ENCODE measurements around the gene ABCD3.

The ABCD3 gene

GRCh38 chr1:94514095-94514727 is 96.0 kb downstream of the ABCD3 start:
- TF ChIP-seq, protein P1, sequence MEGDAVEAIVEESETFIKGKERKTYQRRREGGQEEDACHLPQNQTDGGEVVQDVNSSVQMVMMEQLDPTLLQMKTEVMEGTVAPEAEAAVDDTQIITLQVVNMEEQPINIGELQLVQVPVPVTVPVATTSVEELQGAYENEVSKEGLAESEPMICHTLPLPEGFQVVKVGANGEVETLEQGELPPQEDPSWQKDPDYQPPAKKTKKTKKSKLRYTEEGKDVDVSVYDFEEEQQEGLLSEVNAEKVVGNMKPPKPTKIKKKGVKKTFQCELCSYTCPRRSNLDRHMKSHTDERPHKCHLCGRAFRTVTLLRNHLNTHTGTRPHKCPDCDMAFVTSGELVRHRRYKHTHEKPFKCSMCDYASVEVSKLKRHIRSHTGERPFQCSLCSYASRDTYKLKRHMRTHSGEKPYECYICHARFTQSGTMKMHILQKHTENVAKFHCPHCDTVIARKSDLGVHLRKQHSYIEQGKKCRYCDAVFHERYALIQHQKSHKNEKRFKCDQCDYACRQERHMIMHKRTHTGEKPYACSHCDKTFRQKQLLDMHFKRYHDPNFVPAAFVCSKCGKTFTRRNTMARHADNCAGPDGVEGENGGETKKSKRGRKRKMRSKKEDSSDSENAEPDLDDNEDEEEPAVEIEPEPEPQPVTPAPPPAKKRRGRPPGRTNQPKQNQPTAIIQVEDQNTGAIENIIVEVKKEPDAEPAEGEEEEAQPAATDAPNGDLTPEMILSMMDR (IDR thresholded peaks at IDR 0.05; ENCODE audit: low read depth, low read length, missing control alignments) = peak; percentile 84
- Histone ChIP-seq H3K36me3 (replicated peaks) (no peaks in the 10 kb centered on the region), H3K4me3 (ENCODE audit: low read depth, low read length) (no peak overlapping the region), H3K27me3 (replicated peaks) (no peaks in the 10 kb centered on the region), H3K27ac (no peak overlapping the region)
- in situ Hi-C loops (cut with HindIII; ENCODE audit: low pct_ligation_motif_present, low sequenced_read_pairs) = no loop called here
- DNase-seq = peak; percentile 33

- Histone ChIP-seq H3K36me3 (replicated peaks) (no peaks in the 10 kb centered on the region), H3K27ac (no peak overlapping the region), H3K27me3 (replicated peaks) (no peaks in the 10 kb centered on the region), H3K4me3 (ENCODE audit: low read depth, low read length) (no peak overlapping the region)
- TF ChIP-seq, protein P1 (IDR thresholded peaks at IDR 0.05; ENCODE audit: low read depth, low read length, missing control alignments) = no peak
- DNase-seq = no peak
- in situ Hi-C loops (cut with HindIII; ENCODE audit: low pct_ligation_motif_present, low sequenced_read_pairs) = no loop called here
Measured at GRCh38 chr1:94515296-94515947, 97.2 kb downstream of the ABCD3 start.

DNA sequence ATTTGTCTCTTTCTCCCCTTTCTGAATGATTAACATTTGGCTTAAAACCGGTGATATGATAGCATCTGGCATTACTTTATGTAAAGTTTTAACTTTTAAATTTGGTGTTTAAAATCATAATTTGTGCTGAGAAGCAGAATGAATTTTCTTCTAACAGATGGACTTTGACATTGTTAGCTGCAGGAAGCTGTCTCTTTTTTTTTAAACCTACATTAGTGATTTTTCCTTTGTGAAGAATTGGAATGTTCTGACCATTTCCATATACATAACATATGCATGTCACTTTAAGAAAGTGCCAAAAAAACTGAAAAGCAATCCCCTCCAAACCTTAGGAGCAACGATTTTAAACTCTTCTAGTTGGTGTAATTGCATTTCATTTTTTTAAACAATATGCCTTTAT is 101.2 kb downstream of the ABCD3 start:
- in situ Hi-C loops (cut with HindIII; ENCODE audit: low pct_ligation_motif_present, low sequenced_read_pairs) = no loop called here
- Histone ChIP-seq H3K27me3 (replicated peaks) (no peaks in the 10 kb centered on the region), H3K27ac (no peak overlapping the region), H3K4me3 (ENCODE audit: low read depth, low read length) (no peak overlapping the region), H3K36me3 (replicated peaks) (no peaks in the 10 kb centered on the region)
- TF ChIP-seq, protein P1 (IDR thresholded peaks at IDR 0.05; ENCODE audit: low read depth, low read length, missing control alignments) = no peak
- DNase-seq = no peak

- TF ChIP-seq, protein P1 (IDR thresholded peaks at IDR 0.05; ENCODE audit: low read depth, low read length, missing control alignments) = peak; percentile 69
- Histone ChIP-seq H3K27ac (no peak overlapping the region), H3K4me3 (ENCODE audit: low read depth, low read length) (no peak overlapping the region), H3K27me3 (replicated peaks) (no peaks in the 10 kb centered on the region), H3K36me3 (replicated peaks) (no peaks in the 10 kb centered on the region)
- in situ Hi-C loops (cut with HindIII; ENCODE audit: low pct_ligation_motif_present, low sequenced_read_pairs) = no loop called here
- DNase-seq = peak; percentile 55
Measured at GRCh38 chr1:94522304-94522703, 104.1 kb downstream of the ABCD3 start.

GRCh38 chr1:94524531-94524930 is 106.3 kb downstream of the ABCD3 start:
- in situ Hi-C loops (cut with HindIII; ENCODE audit: low pct_ligation_motif_present, low sequenced_read_pairs) = no loop called here
- no peaks in the 10 kb centered on the region for H3K27me3 ChIP-seq (replicated peaks)
- no peak for DNase-seq
- H3K27ac ChIP-seq = no peak overlapping the region
- H3K4me3 ChIP-seq (ENCODE audit: low read depth, low read length) = no peak overlapping the region
- TF ChIP-seq, protein P1 (IDR thresholded peaks at IDR 0.05; ENCODE audit: low read depth, low read length, missing control alignments) = no peak
- H3K36me3 ChIP-seq (replicated peaks) = no peaks in the 10 kb centered on the region

Measured in brain microvascular endothelial cell (primary cell).